Esophagus muscularis mucosa (tissue), 4 donors: ENCODE results near the gene PCDHGA4.

ENCODE experiments used
- CTCF ChIP-seq, 3 experiments: fragments of 200-600 bp in 2 of 3; fragments of 450-650 bp in 1 of 3; sonication (generic) in 2 of 3; IDR thresholded peaks; one replicate each; pipeline ENCODE4 v1.5.1; 2017 to 2019; ENCODE audit warnings: antibody characterized with exemption in 3 of 3, mild to moderate bottlenecking in 2 of 3, moderate library complexity in 1 of 3
- EP300 ChIP-seq: sonication (generic); formaldehyde crosslinking; IDR thresholded peaks from one replicate; pipeline ENCODE4 v1.6.1; 2017; ENCODE audit warnings: antibody characterized with exemption
- POLR2A ChIP-seq: fragments of 450-650 bp; IDR thresholded peaks from one replicate; pipeline ENCODE4 v1.6.1; 2017; ENCODE audit warnings: antibody characterized with exemption, moderate library complexity, mild to moderate bottlenecking, low read depth

- no peak for TF ChIP-seq EP300
- no peak for TF ChIP-seq POLR2A
- no peak for TF ChIP-seq CTCF (IDR thresholded peaks at IDR 0.05)
These were observed 26.6 kb upstream of the PCDHGA4 start for GRCh38 chr5:141328231-141328630.
